Activated naive CD4-positive, alpha-beta T cell (primary cell): Measurements from ENCODE around the gene SP8.
"Not testable (repeated sequence)": the region's sequence is repeated elsewhere in the genome, so short reads cannot be mapped to it uniquely, and the experiment has no call there.

Source experiments
- DNase-seq, 4 experiments: peaks; one replicate each; lab custom pipeline; 2025; lab: John Stamatoyannopoulos, UW

SP8 gene

GRCh38 chr7:20786779-20787659 is at the start of gene SP8:
Gene SP8, minus strand, starts transcription at chr7:20786886. Its CDS starts 88 bp downstream, at chr7:20786798.
- DNase-seq, result no peak

DNA sequence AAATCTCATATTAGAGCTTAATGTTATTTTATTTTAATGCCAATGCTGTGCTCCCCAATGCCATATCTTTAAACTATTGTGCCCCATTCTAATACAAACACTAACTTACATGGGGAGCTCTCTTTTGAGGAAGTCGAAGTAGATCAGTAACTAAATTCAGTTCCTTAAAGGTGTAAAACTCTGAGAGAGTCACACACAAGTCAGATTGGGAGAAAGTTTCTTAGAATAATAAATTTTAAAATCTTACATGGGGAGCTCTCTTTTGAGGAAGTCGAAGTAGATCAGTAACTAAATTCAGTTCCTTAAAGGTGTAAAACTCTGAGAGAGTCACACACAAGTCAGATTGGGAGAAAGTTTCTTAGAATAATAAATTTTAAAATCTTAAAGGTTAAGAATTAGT is 49.7 kb upstream of the SP8 start:
- DNase-seq, result not testable (repeated sequence)

- no peak for DNase-seq
Measured at GRCh38 chr7:20835111-20835750, 48.5 kb upstream of the SP8 start.

DNA sequence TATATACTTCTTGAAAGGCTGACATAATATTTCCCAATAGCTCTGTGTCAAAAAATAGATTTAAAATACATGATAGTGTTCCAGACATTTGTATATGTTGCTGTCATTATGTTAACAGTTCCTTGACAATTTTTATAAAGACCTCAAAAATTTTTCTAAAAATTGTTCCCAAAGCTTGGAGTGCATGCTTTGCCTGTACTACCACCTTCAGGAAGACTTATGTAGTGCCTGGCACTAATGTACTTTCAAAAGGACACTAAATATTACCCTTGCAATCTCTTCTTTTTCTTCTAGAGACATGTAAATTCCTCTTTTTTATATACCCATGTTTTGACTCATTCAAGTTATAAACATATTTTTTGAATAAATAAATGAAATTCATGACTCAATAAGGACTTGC is 48.0 kb upstream of the SP8 start:
- DNase-seq, result no peak

GRCh38 chr7:20831956-20832355 is 45.3 kb upstream of the SP8 start:
- DNase-seq, result no peak

- no peak for DNase-seq
Measured at GRCh38 chr7:20831451-20831850, 44.8 kb upstream of the SP8 start.

- DNase-seq, result no peak
Measured at GRCh38 chr7:20828947-20829346, 42.3 kb upstream of the SP8 start.

- DNase-seq, result no peak
Measured at GRCh38 chr7:20827172-20827571, 40.5 kb upstream of the SP8 start.

DNA sequence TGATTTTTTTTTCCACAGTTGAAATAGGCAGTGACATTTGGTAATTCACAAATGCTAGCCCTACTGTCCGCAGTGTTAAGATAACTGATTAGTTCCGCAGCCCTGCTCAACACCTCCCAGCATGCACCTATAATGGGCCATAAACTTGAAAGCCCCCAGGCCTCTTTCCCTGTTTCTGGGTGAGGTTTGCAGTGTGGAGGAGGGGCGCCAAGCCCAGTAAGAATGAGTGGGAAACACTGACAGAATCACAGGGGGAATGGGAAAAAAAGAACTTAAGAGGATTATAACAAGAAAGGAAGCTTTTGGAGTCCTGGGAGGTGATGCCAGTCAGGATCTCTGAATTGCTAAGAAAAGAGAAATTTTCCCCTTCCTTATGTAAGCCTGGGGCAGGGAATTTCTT is 39.6 kb upstream of the SP8 start:
- no peak for DNase-seq

- DNase-seq, result no peak
Measured at GRCh38 chr7:20825555-20825954, 38.9 kb upstream of the SP8 start.

- not testable (repeated sequence) for DNase-seq
Measured at GRCh38 chr7:20821390-20821789, 34.7 kb upstream of the SP8 start.

DNA sequence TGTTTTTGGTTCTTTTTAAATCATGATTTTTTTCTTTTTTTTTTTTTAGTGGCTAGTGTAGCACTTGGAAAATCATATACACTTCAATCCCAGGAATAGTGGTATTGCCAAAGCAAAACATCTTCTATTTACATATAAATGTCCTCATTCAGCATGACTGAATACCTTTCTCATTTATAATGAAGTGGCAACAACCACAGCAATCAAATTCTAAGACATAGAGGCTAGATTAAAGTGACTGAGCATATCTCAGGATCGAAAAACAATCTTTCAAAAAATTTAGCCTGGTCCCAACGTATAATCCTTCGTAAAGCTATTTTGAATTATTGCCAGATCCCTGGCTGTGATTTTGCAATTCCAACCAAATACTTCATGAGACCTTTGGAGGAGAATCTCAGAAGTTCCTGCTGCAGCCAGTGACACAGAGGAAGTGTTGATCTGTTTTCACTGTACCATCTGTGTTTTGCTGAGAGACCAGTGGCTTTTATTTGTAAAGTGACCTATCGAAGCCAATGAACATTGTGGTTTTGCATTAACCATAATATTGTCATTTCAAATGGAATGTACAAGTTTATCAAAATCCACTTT is 29.8 kb upstream of the SP8 start:
- no peak for DNase-seq

DNA sequence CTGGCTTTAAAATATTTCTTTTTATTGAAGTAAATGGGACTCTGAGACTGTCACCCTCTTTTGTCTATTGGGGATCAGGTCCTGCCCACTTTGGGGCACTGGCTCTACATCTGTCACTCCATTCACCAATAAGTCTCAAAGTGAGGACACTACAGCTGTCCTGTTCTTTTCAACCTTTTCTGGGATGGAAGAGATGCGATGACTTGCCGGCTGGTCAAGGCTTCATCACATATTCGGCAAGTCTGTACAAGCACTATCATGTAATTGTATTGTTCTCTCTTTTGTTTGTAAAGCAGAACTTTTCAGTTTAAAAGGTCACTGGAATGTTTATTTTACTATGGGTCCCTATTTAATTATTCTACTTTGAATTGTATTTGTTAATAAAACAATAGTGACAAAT is 17.7 kb upstream of the SP8 start:
- DNase-seq, result no peak

GRCh38 chr7:20799566-20800366 is 13.1 kb upstream of the SP8 start:
- DNase-seq, result no peak

DNA sequence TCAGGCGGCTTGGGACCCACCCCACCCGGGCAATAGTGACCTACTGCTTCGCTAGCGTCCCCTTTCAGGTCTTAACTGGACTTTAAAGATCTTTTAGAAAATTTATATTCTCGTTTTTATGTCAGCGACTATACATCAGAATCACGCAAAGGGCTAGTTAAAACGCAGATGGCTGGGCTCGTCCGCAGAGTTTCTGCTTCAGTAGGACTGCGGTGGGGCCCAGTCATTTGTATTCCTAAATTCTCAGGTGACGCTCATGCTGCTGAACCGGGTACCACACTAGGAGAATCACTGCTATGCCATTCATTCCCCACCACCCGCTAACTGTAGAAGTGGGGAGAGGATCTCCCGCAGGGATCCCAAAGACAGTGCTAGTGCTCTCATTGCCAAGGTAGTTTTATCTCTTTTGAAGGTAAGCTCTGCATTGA is 12.0 kb upstream of the SP8 start:
- DNase-seq, result no peak

DNA sequence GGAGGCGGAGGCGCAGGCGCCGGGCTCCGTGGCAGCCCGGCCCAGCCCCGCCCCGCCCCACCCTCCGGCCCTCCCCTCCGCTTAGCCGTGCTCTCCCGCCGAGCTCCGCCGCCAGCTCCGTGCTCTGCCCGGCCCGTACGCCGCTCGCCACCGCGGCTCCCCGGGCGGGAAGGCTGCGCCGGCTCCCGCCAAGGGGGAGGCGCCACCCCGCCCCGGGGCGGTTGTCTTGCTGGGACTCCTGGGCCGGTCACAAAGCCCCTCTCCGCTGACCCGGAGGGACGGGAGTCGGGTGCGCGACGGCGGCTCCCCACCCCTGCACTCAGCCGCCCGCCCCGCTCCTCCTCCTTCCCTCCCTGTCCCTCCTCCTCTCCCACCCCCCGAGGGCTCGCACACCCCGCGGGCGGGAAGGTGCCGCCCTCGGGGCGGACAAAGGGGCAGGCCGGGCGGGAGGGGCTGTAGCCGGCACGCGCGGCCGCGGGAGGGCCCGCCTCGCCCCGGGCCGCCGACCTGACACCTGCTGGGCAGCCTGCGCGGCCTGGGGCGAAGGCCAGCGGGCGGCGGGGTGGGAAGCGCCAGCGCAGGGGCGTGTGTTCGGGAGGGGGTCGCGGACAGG is 11.5 kb upstream of the SP8 start:
- DNase-seq, result no peak

DNA sequence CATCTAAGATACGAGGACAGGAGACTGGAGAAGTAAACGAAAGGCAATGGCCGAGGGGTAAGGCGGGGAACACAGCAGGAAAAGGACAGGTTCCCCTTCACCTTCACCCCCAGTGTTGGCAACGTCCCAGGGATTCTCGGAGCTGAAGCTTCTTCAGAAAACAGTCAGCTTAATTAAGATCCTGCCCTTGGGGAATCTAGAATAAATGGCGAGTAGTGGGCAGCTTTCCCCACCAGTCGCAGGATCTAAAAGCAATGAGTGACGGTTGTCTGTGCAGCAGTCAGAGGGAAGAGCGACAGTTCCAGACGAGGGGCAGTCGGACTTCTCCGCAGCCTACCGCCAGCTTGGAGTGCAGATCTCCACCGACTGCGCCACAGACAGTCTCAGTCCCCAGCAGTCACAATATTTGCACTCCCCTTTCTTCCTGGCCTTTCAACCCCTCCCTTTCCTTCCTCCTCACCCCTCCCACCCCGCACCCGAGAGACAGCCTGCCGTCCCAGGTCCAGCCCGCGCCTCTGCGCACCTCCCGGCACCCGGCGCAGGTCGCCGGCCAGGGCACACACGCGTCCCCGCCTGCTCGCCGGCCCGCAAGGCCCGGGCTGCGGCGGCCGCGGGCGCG is 10.9 kb upstream of the SP8 start:
- DNase-seq, result no peak

GRCh38 chr7:20797042-20797461 is 10.4 kb upstream of the SP8 start:
- DNase-seq, result no peak

GRCh38 chr7:20796500-20796899 is 9.8 kb upstream of the SP8 start:
- no peak for DNase-seq

- DNase-seq, result no peak
Measured at GRCh38 chr7:20795881-20796280, 9.2 kb upstream of the SP8 start.

- no peak for DNase-seq
Measured at GRCh38 chr7:20795361-20795760, 8.7 kb upstream of the SP8 start.
